GM18505 (cell line): ENCODE data around the gene CCDC9.
"Not testable (repeated sequence)": the region's sequence is repeated elsewhere in the genome, so short reads cannot be mapped to it uniquely, and the experiment has no call there.

ENCODE experiments used
- ATAC-seq: cut with Tn5 transposase; IDR thresholded peaks from one replicate; pipeline ENCODE4 v1.9.1; 2021; ENCODE audit not compliant: unreplicated experiment
- POLR2A ChIP-seq: IDR thresholded peaks from 4 replicates; pipeline ENCODE4 v1.6.1; 2011; ENCODE audit warnings: borderline replicate concordance; ENCODE audit not compliant: insufficient read depth, insufficient read length; ENCODE audit errors: extremely low read depth

The CCDC9 gene

GRCh38 chr19:47241919-47242577, 14.3 kb upstream of the CCDC9 start:
- no peak for TF ChIP-seq POLR2A
- no peak for ATAC-seq

GRCh38 chr19:47243364-47243775, 13.0 kb upstream of the CCDC9 start:
- no peak for ATAC-seq
- TF ChIP-seq POLR2A, result no peak

DNA sequence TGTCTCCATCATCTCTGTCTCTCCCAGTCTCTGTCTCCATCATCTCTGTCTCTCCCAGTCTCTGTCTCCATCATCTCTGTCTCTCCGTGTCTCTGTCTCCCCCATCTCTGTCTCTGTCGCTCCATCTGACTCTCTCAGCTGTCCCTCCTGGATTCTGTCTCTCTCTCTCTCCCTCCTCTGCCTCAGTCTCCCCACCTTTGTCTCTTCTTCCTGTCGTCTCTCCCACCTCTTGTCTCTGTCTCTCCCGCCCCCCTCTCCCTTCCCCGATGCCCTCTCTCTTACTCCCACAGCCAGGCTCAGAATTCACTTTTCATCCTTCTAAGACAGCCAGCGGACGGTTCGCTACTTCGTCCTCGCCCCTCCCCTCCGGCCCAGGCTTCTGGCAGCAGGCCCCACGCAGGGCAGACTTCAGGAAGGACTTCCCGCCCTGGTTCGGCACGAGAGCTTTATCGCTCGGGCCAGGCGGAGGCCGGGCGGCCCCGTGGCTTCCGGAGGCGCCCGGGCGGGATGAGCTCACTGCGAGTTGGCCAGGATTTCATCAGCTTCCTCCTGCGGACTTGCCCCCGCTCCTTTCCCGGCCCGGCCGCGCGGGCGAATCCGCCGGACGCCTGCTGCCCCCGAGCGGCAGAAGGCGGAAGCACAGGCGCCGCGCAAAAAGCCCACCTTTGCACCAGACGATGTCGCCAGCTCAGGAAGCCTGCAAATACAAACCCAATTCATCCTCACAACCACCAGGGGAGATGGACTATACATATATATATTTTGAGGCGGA, 12.4 kb upstream of the CCDC9 start:
- peak; percentile 67 for TF ChIP-seq POLR2A
- peak; percentile 65 for ATAC-seq

- no peak for ATAC-seq
- no peak for TF ChIP-seq POLR2A
Observed at GRCh38 chr19:47247308-47247990, 8.9 kb upstream of the CCDC9 start.

DNA sequence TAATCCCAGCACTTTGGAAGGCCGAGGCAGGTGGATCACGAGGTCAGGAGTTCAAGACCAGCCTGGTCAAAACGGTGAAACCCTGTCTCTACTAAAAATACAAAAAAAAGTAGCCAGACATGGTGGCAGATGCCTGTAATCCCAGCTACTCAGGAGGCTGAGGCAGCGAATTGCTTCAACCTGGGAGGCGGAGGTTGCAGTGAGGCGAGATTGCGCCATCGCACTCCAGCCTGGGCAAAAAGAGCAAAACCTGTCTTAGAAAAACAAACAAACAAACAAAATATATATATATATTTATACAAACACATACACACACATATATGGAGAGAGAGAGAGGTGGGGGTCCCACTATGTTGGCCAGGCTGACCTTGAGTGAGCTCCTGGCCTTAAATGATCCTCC, 3.3 kb upstream of the CCDC9 start:
- ATAC-seq, result not testable (repeated sequence)

DNA sequence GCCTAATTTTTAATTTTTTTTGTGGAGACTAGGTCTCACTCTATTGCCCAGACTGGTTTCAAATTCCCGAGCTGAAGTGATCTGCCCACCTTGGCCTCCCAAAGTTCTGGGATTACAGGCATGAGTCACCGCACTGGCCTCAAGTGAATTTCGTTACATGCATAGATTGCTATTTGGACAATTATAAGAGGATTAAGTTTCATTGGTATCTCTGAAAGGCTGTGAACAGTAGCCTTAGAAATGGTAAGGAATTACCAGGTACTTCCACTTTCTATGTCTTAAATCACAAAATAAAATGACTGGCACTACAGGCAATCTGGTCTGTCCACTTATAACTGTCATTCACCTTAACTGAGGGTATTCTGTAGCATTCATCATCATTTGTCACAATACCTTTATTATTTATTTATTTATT, 2.9 kb upstream of the CCDC9 start:
- ATAC-seq, result no peak

GRCh38 chr19:47253970-47254369, 2.4 kb upstream of the CCDC9 start:
- ATAC-seq, result no peak
- TF ChIP-seq POLR2A, result no peak

More for the DNA sequence above, 2.9 kb upstream of the CCDC9 start:
- TF ChIP-seq POLR2A, result no peak

- no peak for TF ChIP-seq POLR2A
- peak; percentile 69 for ATAC-seq
Observed at GRCh38 chr19:47256693-47257410, 527 bp downstream of the CCDC9 start.

DNA sequence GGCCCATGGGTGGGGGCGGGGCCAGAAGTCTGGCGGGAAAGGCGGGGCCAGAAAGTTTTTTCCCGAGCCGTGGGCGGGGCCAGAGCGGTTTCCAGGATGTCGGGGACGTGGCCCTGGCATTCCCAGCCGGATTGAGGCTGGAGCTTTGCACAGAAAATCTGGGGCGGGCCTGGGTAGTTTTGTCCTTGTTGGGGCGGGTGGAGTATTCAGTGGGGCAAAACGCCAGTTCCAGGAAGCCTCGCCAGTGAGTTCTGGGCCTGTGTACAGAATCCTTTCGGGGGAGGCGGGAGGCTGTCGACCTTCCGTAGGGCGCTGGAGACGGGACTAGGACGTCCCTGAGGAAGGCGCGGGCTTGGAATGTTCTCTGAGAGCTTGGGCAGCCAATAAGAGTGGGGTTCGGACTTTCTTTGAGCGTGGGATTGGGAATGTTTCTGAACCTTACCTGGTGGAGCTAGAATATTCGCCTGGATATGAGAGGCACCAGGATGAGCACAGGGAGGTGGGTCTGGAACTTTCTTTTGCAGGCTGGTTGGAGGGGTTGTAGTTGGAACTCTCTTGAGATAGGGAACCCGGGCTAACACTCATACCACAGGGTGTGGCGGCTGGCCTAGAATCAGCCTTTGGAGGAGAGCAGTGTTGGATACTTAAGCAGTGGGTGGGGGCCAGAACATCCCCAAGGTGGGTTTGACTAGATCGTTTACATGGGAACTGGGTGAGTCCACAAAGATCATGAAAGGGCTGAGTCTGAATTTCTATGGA, 1.3 kb downstream of the CCDC9 start:
- no peak for TF ChIP-seq POLR2A
- peak; percentile 7 for ATAC-seq

DNA sequence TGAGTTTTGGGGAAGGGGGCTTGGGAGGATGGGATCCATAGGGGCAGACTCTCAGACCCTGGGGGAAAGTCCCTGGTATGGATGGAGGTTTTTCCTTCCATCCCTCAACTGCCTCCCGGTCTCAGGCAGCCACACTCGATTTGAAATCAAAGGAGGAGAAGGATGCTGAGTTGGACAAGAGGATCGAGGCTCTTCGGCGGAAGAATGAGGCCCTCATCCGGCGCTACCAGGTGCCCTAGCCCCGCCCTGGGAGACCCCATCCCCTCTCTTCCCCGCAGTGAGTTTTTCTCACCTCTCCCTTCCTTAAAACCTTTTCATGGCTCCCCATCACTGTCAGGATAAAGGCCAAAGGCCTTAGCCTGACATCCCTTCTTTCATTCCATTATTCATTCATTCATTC, 2.1 kb downstream of the CCDC9 start:
- no peak for ATAC-seq
- TF ChIP-seq POLR2A, result no peak

GRCh38 chr19:47258895-47259555, 2.7 kb downstream of the CCDC9 start:
- no peak for ATAC-seq
- no peak for TF ChIP-seq POLR2A

DNA sequence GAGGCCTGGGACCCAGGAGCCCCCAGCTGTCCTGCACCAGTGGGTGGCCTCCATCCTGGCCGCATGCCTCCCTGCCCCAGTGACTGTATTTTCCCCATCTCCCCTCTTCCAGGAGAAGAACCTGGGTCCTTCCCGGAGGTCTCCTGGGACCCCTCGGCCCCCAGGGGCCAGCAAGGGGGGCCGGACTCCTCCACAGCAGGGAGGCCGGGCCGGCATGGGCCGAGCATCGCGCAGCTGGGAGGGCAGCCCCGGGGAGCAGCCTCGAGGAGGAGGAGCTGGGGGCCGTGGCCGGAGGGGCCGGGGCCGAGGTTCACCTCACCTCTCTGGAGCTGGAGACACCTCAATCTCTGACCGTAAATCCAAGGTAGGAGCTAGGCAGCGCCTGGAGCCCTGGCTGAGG, 4.2 kb downstream of the CCDC9 start:
- ATAC-seq, result no peak
- TF ChIP-seq POLR2A, result no peak

- peak; percentile 55 for ATAC-seq
Observed at GRCh38 chr19:47261946-47262793, 5.8 kb downstream of the CCDC9 start.
